ENCODE measurements around the gene LIN28A.

The LIN28A gene

GRCh38 chr1:26471498-26472319 lies 61.1 kb downstream of the LIN28A start (continued):
- TF ChIP-seq, protein P1, sequence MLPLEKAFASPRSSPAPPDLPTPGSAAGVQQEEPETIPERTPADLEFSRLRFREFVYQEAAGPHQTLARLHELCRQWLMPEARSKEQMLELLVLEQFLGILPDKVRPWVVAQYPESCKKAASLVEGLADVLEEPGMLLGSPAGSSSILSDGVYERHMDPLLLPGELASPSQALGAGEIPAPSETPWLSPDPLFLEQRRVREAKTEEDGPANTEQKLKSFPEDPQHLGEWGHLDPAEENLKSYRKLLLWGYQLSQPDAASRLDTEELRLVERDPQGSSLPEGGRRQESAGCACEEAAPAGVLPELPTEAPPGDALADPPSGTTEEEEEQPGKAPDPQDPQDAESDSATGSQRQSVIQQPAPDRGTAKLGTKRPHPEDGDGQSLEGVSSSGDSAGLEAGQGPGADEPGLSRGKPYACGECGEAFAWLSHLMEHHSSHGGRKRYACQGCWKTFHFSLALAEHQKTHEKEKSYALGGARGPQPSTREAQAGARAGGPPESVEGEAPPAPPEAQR (tag by site-specific recombination; IDR thresholded peaks at IDR 0.05) = no peak
- TF ChIP-seq ZNF311 (tag by site-specific recombination; IDR thresholded peaks at IDR 0.05; ENCODE audit: borderline replicate concordance) = no peak
- peak; percentile 40; the same call in 1 of the 2 replicates for TF ChIP-seq SP7 (tag by site-specific recombination; IDR thresholded peaks at IDR 0.05)
- no peak for TF ChIP-seq TCF7L2 (IDR thresholded peaks at IDR 0.05; ENCODE audit: borderline replicate concordance, low read depth, low read length)
- no peak for TF ChIP-seq ZNF302 (tag by site-specific recombination; IDR thresholded peaks at IDR 0.05; ENCODE audit: low read depth)
- no peak for TF ChIP-seq ZNF558 (tag by site-specific recombination; IDR thresholded peaks at IDR 0.05)
- TF ChIP-seq ZNF335 (tag by site-specific recombination; conservative IDR thresholded peaks at IDR 0.05) = peak; percentile 54
- no peak for TF ChIP-seq YY2 (tag by site-specific recombination; IDR thresholded peaks at IDR 0.05)
- no peak for TF ChIP-seq ZNF621 (tag by site-specific recombination; IDR thresholded peaks at IDR 0.05)
- TF ChIP-seq ZNF76 (tag by site-specific recombination; IDR thresholded peaks at IDR 0.05; ENCODE audit: borderline replicate concordance, low read depth) = 0 out of 2 replicates have a peak, but pooled peaks have one; percentile 43
- no peak; the same call in 1 of the 2 replicates for TF ChIP-seq WT1 (tag by site-specific recombination; IDR thresholded peaks at IDR 0.05)
- no peak for TF ChIP-seq ZNF664 (tag by site-specific recombination; IDR thresholded peaks at IDR 0.05)
- TF ChIP-seq BCL11B (tag by site-specific recombination; IDR thresholded peaks at IDR 0.05; ENCODE audit: low read depth) = no peak
- no peak for TF ChIP-seq ZNF585B (tag by site-specific recombination; IDR thresholded peaks at IDR 0.05)
- TF ChIP-seq ZNF37A (tag by site-specific recombination; IDR thresholded peaks at IDR 0.05) = no peak
- TF ChIP-seq ZBTB20 (tag by site-specific recombination; IDR thresholded peaks at IDR 0.05) = peak; percentile 86
- no peak for TF ChIP-seq ZNF223 (tag by site-specific recombination; IDR thresholded peaks at IDR 0.05)
- peak; percentile 58; the same call in 1 of the 2 replicates for TF ChIP-seq ZNF501 (tag by site-specific recombination; IDR thresholded peaks at IDR 0.05)
- no peak for TF ChIP-seq ZNF645 (tag by site-specific recombination; IDR thresholded peaks at IDR 0.05)
- TF ChIP-seq ZNF830 (tag by site-specific recombination; IDR thresholded peaks at IDR 0.05; ENCODE audit: low read depth) = no peak
- TF ChIP-seq PATZ1 (tag by site-specific recombination; IDR thresholded peaks at IDR 0.05) = peak; percentile 94
- TF ChIP-seq, protein P2, sequence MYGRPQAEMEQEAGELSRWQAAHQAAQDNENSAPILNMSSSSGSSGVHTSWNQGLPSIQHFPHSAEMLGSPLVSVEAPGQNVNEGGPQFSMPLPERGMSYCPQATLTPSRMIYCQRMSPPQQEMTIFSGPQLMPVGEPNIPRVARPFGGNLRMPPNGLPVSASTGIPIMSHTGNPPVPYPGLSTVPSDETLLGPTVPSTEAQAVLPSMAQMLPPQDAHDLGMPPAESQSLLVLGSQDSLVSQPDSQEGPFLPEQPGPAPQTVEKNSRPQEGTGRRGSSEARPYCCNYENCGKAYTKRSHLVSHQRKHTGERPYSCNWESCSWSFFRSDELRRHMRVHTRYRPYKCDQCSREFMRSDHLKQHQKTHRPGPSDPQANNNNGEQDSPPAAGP (tag by site-specific recombination; IDR thresholded peaks at IDR 0.05) = no peak; the same call in 1 of the 2 replicates
- TF ChIP-seq, protein P3, sequence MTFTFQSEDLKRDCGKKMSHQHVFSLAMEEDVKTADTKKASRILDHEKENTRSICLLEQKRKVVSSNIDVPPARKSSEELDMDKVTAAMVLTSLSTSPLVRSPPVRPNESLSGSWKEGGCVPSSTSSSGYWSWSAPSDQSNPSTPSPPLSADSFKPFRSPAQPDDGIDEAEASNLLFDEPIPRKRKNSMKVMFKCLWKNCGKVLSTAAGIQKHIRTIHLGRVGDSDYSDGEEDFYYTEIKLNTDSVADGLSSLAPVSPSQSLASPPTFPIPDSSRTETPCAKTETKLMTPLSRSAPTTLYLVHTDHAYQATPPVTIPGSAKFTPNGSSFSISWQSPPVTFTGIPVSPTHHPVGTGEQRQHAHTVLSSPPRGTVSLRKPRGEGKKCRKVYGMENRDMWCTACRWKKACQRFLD (tag by site-specific recombination; IDR thresholded peaks at IDR 0.05) = no peak
- TF ChIP-seq ZNF785 (tag by site-specific recombination; IDR thresholded peaks at IDR 0.05) = no peak
- TF ChIP-seq, protein P4, sequence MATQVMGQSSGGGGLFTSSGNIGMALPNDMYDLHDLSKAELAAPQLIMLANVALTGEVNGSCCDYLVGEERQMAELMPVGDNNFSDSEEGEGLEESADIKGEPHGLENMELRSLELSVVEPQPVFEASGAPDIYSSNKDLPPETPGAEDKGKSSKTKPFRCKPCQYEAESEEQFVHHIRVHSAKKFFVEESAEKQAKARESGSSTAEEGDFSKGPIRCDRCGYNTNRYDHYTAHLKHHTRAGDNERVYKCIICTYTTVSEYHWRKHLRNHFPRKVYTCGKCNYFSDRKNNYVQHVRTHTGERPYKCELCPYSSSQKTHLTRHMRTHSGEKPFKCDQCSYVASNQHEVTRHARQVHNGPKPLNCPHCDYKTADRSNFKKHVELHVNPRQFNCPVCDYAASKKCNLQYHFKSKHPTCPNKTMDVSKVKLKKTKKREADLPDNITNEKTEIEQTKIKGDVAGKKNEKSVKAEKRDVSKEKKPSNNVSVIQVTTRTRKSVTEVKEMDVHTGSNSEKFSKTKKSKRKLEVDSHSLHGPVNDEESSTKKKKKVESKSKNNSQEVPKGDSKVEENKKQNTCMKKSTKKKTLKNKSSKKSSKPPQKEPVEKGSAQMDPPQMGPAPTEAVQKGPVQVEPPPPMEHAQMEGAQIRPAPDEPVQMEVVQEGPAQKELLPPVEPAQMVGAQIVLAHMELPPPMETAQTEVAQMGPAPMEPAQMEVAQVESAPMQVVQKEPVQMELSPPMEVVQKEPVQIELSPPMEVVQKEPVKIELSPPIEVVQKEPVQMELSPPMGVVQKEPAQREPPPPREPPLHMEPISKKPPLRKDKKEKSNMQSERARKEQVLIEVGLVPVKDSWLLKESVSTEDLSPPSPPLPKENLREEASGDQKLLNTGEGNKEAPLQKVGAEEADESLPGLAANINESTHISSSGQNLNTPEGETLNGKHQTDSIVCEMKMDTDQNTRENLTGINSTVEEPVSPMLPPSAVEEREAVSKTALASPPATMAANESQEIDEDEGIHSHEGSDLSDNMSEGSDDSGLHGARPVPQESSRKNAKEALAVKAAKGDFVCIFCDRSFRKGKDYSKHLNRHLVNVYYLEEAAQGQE (tag by site-specific recombination; IDR thresholded peaks at IDR 0.05) = peak; percentile 94
- TF ChIP-seq ZNF175 (tag by site-specific recombination; IDR thresholded peaks at IDR 0.05) = no peak
- no peak for TF ChIP-seq ZBTB6 (tag by site-specific recombination; IDR thresholded peaks at IDR 0.05)

All from HEK293 (cell line).